HG03354 (cell line): Measurements from ENCODE around the gene CREBZF.

ENCODE experiments used
- ATAC-seq: cut with Tn5 transposase; IDR thresholded peaks from one replicate; pipeline ENCODE4 v1.9.1; 2021; ENCODE audit warnings: mild to moderate bottlenecking; ENCODE audit not compliant: unreplicated experiment, poor library complexity, severe bottlenecking

CREBZF gene

GRCh38 chr11:85664615-85665481, at the start of gene CREBZF:
TSS of gene CREBZF (minus strand) at chr11:85665129. CDS start at chr11:85664875, 254 bp downstream.
- ATAC-seq, result peak; percentile 92

GRCh38 chr11:85712953-85713352, 48.0 kb upstream of the CREBZF start:
- no peak for ATAC-seq

- no peak for ATAC-seq
Measured at GRCh38 chr11:85710917-85711316, 46.0 kb upstream of the CREBZF start.

- no peak for ATAC-seq
Measured at GRCh38 chr11:85709941-85710702, 45.2 kb upstream of the CREBZF start.

GRCh38 chr11:85705800-85706199, 40.9 kb upstream of the CREBZF start:
- no peak for ATAC-seq

GRCh38 chr11:85704967-85705366, 40.0 kb upstream of the CREBZF start:
- no peak for ATAC-seq

- peak; percentile 94 for ATAC-seq
Measured at GRCh38 chr11:85699957-85700741, 35.2 kb upstream of the CREBZF start.

GRCh38 chr11:85698195-85698594, 33.3 kb upstream of the CREBZF start:
- ATAC-seq, result no peak

GRCh38 chr11:85697747-85698146, 32.8 kb upstream of the CREBZF start:
- ATAC-seq, result no peak

GRCh38 chr11:85695546-85695945, 30.6 kb upstream of the CREBZF start:
- no peak for ATAC-seq

GRCh38 chr11:85694385-85694980, 29.6 kb upstream of the CREBZF start:
- peak; percentile 60 for ATAC-seq

GRCh38 chr11:85685820-85686459, 21.0 kb upstream of the CREBZF start, which contains the start of gene CCDC89:
TSS of gene CCDC89 (minus strand) at chr11:85686195. CDS start at chr11:85686130, 65 bp downstream.
- ATAC-seq, result no peak

GRCh38 chr11:85685125-85685819, 20.3 kb upstream of the CREBZF start:
- no peak for ATAC-seq

GRCh38 chr11:85682330-85683305, 17.7 kb upstream of the CREBZF start:
- ATAC-seq, result peak; percentile 90

GRCh38 chr11:85680897-85681296, 16.0 kb upstream of the CREBZF start:
- no peak for ATAC-seq

GRCh38 chr11:85679576-85679975, 14.6 kb upstream of the CREBZF start:
- no peak for ATAC-seq

GRCh38 chr11:85673393-85673792, 8.5 kb upstream of the CREBZF start:
- no peak for ATAC-seq
